ENCODE results near the gene OR2V1. TPM values are rescaled to one million over a fixed set of nuclear protein-coding genes. Genes with fewer than 3 reads are reported as not detected.
"Not testable (repeated sequence)": the region's sequence is repeated elsewhere in the genome, so short reads cannot be mapped to it uniquely, and the experiment has no call there.

The OR2V1 gene
- total RNA-seq, 1 donor from 2014 or later: not detected

- H3K27ac Mint-ChIP-seq: no peak overlapping the region
Measured at GRCh38 chr5:181136361-181136955, 5.5 kb upstream of the OR2V1 start.

GRCh38 chr5:181134259-181134658 lies 3.3 kb upstream of the OR2V1 start:
- H3K4me1 Mint-ChIP-seq (ENCODE audit: unreplicated experiment): no peaks in the 10 kb centered on the region
- H3K27ac Mint-ChIP-seq: no peak overlapping the region
- no peak for TF ChIP-seq CTCF (conservative IDR thresholded peaks at IDR 0.05)
- DNase-seq (ENCODE audit: extremely low spot score, unreplicated experiment): no peak
- no peaks in the 10 kb centered on the region for H3K36me3 Mint-ChIP-seq
- H3K27me3 Mint-ChIP-seq: peaks cover 59% of the 10 kb centered on the region
- H3K9me3 Mint-ChIP-seq: no peaks in the 10 kb centered on the region
- H3K4me3 Mint-ChIP-seq: no peak overlapping the region

More at GRCh38 chr5:181136361-181136955, 5.5 kb upstream of the OR2V1 start:
- no peak overlapping the region for H3K4me3 Mint-ChIP-seq
- peaks cover 67% of the 10 kb centered on the region for H3K27me3 Mint-ChIP-seq
- no peak for DNase-seq (ENCODE audit: extremely low spot score, unreplicated experiment)
- no peaks in the 10 kb centered on the region for H3K9me3 Mint-ChIP-seq
- H3K36me3 Mint-ChIP-seq: no peaks in the 10 kb centered on the region
- H3K4me1 Mint-ChIP-seq (ENCODE audit: unreplicated experiment): no peaks in the 10 kb centered on the region
- TF ChIP-seq CTCF (conservative IDR thresholded peaks at IDR 0.05): no peak

GRCh38 chr5:181133610-181134231 lies 2.8 kb upstream of the OR2V1 start:
- H3K27ac Mint-ChIP-seq: no peak overlapping the region
- no peak overlapping the region for H3K4me3 Mint-ChIP-seq
- H3K36me3 Mint-ChIP-seq: no peaks in the 10 kb centered on the region
- H3K4me1 Mint-ChIP-seq (ENCODE audit: unreplicated experiment): no peaks in the 10 kb centered on the region
- DNase-seq (ENCODE audit: extremely low spot score, unreplicated experiment): no peak
- no peaks in the 10 kb centered on the region for H3K9me3 Mint-ChIP-seq
- peaks cover 60% of the 10 kb centered on the region for H3K27me3 Mint-ChIP-seq
- TF ChIP-seq CTCF (conservative IDR thresholded peaks at IDR 0.05): no peak

GRCh38 chr5:181133083-181133482 lies 2.1 kb upstream of the OR2V1 start:
- no peak for TF ChIP-seq CTCF (conservative IDR thresholded peaks at IDR 0.05)
- no peak for DNase-seq (ENCODE audit: extremely low spot score, unreplicated experiment)
- peaks cover 64% of the 10 kb centered on the region for H3K27me3 Mint-ChIP-seq
- no peak overlapping the region for H3K4me3 Mint-ChIP-seq
- H3K36me3 Mint-ChIP-seq: no peaks in the 10 kb centered on the region
- H3K9me3 Mint-ChIP-seq: no peaks in the 10 kb centered on the region
- H3K27ac Mint-ChIP-seq: no peak overlapping the region
- H3K4me1 Mint-ChIP-seq (ENCODE audit: unreplicated experiment): no peaks in the 10 kb centered on the region

GRCh38 chr5:181131514-181131913 lies 545 bp upstream of the OR2V1 start:
- H3K36me3 Mint-ChIP-seq: no peaks in the 10 kb centered on the region

GRCh38 chr5:181130081-181130480 lies 888 bp downstream of the OR2V1 start:
- not testable (repeated sequence) for H3K4me1 Mint-ChIP-seq (ENCODE audit: unreplicated experiment); H3K9me3 Mint-ChIP-seq; H3K27ac Mint-ChIP-seq; DNase-seq (ENCODE audit: extremely low spot score, unreplicated experiment); H3K36me3 Mint-ChIP-seq; H3K4me3 Mint-ChIP-seq
- peaks cover 80% of the 10 kb centered on the region for H3K27me3 Mint-ChIP-seq

More at GRCh38 chr5:181131514-181131913, 545 bp upstream of the OR2V1 start:
- no peak overlapping the region for H3K27ac Mint-ChIP-seq
- H3K4me3 Mint-ChIP-seq: no peak overlapping the region
- TF ChIP-seq CTCF (conservative IDR thresholded peaks at IDR 0.05): no peak
- no peaks in the 10 kb centered on the region for H3K4me1 Mint-ChIP-seq (ENCODE audit: unreplicated experiment)
- no peaks in the 10 kb centered on the region for H3K9me3 Mint-ChIP-seq
- no peak for DNase-seq (ENCODE audit: extremely low spot score, unreplicated experiment)
- peaks cover 75% of the 10 kb centered on the region for H3K27me3 Mint-ChIP-seq

Measured in type B pancreatic cell (in vitro differentiated cells).